ENCODE measurements around the gene CD8B2.
"Not testable (repeated sequence)": the region's sequence is repeated elsewhere in the genome, so short reads cannot be mapped to it uniquely, and the experiment has no call there.

CD8B2 gene

GRCh38 chr2:106554411-106554810 is 67.2 kb downstream of the CD8B2 start:
- Mint-ChIP-seq H3K36me3 (no peaks in the 10 kb centered on the region), H3K4me1 (ENCODE audit: low read depth) (no peaks in the 10 kb centered on the region), H3K9me3 (ENCODE audit: low read depth) (no peaks in the 10 kb centered on the region), H3K4me3 (no peak overlapping the region), H3K27me3 (no peaks in the 10 kb centered on the region), H3K27ac (no peak overlapping the region)

- Mint-ChIP-seq H3K27me3 (no peaks in the 10 kb centered on the region), H3K36me3 (no peaks in the 10 kb centered on the region), H3K4me3 (no peak overlapping the region)
Observed at GRCh38 chr2:106555053-106555452, 67.9 kb downstream of the CD8B2 start.

GRCh38 chr2:106559786-106560185 is 72.6 kb downstream of the CD8B2 start:
- not testable (repeated sequence) for H3K36me3 Mint-ChIP-seq; H3K4me3 Mint-ChIP-seq; H3K27me3 Mint-ChIP-seq; H3K27ac Mint-ChIP-seq; H3K9me3 Mint-ChIP-seq (ENCODE audit: low read depth)
- peaks cover 14% of the 10 kb centered on the region for H3K4me1 Mint-ChIP-seq (ENCODE audit: low read depth)

More at GRCh38 chr2:106555053-106555452, 67.9 kb downstream of the CD8B2 start:
- Mint-ChIP-seq H3K27ac (no peak overlapping the region), H3K9me3 (ENCODE audit: low read depth) (no peaks in the 10 kb centered on the region), H3K4me1 (ENCODE audit: low read depth) (no peaks in the 10 kb centered on the region)

- H3K27me3 Mint-ChIP-seq, result no peaks in the 10 kb centered on the region
- H3K9me3 Mint-ChIP-seq (ENCODE audit: low read depth), result no peaks in the 10 kb centered on the region
- H3K27ac Mint-ChIP-seq, result no peak overlapping the region
- H3K4me1 Mint-ChIP-seq (ENCODE audit: low read depth), result peaks cover 23% of the 10 kb centered on the region
- no peak overlapping the region for H3K4me3 Mint-ChIP-seq
- H3K36me3 Mint-ChIP-seq, result no peaks in the 10 kb centered on the region
Observed at GRCh38 chr2:106560773-106561172, 73.6 kb downstream of the CD8B2 start.

GRCh38 chr2:106561356-106561755 is 74.2 kb downstream of the CD8B2 start:
- no peak overlapping the region for H3K4me3 Mint-ChIP-seq
- H3K36me3 Mint-ChIP-seq, result no peaks in the 10 kb centered on the region
- no peaks in the 10 kb centered on the region for H3K9me3 Mint-ChIP-seq (ENCODE audit: low read depth)
- H3K4me1 Mint-ChIP-seq (ENCODE audit: low read depth), result peaks cover 29% of the 10 kb centered on the region
- no peaks in the 10 kb centered on the region for H3K27me3 Mint-ChIP-seq
- no peak overlapping the region for H3K27ac Mint-ChIP-seq

- no peak overlapping the region for H3K27ac Mint-ChIP-seq
- H3K27me3 Mint-ChIP-seq, result no peaks in the 10 kb centered on the region
- no peaks in the 10 kb centered on the region for H3K36me3 Mint-ChIP-seq
- H3K4me1 Mint-ChIP-seq (ENCODE audit: low read depth), result peaks cover 32% of the 10 kb centered on the region
- H3K9me3 Mint-ChIP-seq (ENCODE audit: low read depth), result no peaks in the 10 kb centered on the region
- no peak overlapping the region for H3K4me3 Mint-ChIP-seq
Observed at GRCh38 chr2:106561803-106562202, 74.6 kb downstream of the CD8B2 start.

- H3K27me3 Mint-ChIP-seq, result no peaks in the 10 kb centered on the region
- no peak overlapping the region for H3K27ac Mint-ChIP-seq
- no peaks in the 10 kb centered on the region for H3K36me3 Mint-ChIP-seq
- peaks cover 35% of the 10 kb centered on the region for H3K4me1 Mint-ChIP-seq (ENCODE audit: low read depth)
- no peak overlapping the region for H3K4me3 Mint-ChIP-seq
- H3K9me3 Mint-ChIP-seq (ENCODE audit: low read depth), result no peaks in the 10 kb centered on the region
Observed at GRCh38 chr2:106562268-106563186, 75.4 kb downstream of the CD8B2 start.

GRCh38 chr2:106563195-106563594 is 76.0 kb downstream of the CD8B2 start:
- Mint-ChIP-seq H3K4me1 (ENCODE audit: low read depth) (peaks cover 35% of the 10 kb centered on the region), H3K27me3 (no peaks in the 10 kb centered on the region), H3K9me3 (ENCODE audit: low read depth) (no peaks in the 10 kb centered on the region), H3K36me3 (no peaks in the 10 kb centered on the region), H3K27ac (no peak overlapping the region), H3K4me3 (no peak overlapping the region)

GRCh38 chr2:106565599-106565998 is 78.4 kb downstream of the CD8B2 start:
- no peak overlapping the region for H3K4me3 Mint-ChIP-seq

GRCh38 chr2:106566050-106566449 is 78.9 kb downstream of the CD8B2 start:
- H3K27ac Mint-ChIP-seq, result peak overlapping the region; percentile 46
- no peaks in the 10 kb centered on the region for H3K9me3 Mint-ChIP-seq (ENCODE audit: low read depth)
- H3K4me1 Mint-ChIP-seq (ENCODE audit: low read depth), result peaks cover 35% of the 10 kb centered on the region
- H3K4me3 Mint-ChIP-seq, result no peak overlapping the region
- H3K27me3 Mint-ChIP-seq, result peaks cover 3% of the 10 kb centered on the region
- H3K36me3 Mint-ChIP-seq, result no peaks in the 10 kb centered on the region

More at GRCh38 chr2:106565599-106565998, 78.4 kb downstream of the CD8B2 start:
- no peaks in the 10 kb centered on the region for H3K36me3 Mint-ChIP-seq
- H3K4me1 Mint-ChIP-seq (ENCODE audit: low read depth), result peaks cover 35% of the 10 kb centered on the region
- H3K27me3 Mint-ChIP-seq, result peaks cover 3% of the 10 kb centered on the region
- H3K9me3 Mint-ChIP-seq (ENCODE audit: low read depth), result no peaks in the 10 kb centered on the region
- H3K27ac Mint-ChIP-seq, result peak overlapping the region; percentile 46

GRCh38 chr2:106566484-106566883 is 79.3 kb downstream of the CD8B2 start:
- H3K4me3 Mint-ChIP-seq; H3K9me3 Mint-ChIP-seq (ENCODE audit: low read depth); H3K27me3 Mint-ChIP-seq; H3K27ac Mint-ChIP-seq; H3K36me3 Mint-ChIP-seq: not testable (repeated sequence)
- H3K4me1 Mint-ChIP-seq (ENCODE audit: low read depth), result peaks cover 35% of the 10 kb centered on the region

- Mint-ChIP-seq H3K4me3 (no peak overlapping the region), H3K9me3 (ENCODE audit: low read depth) (no peaks in the 10 kb centered on the region), H3K4me1 (ENCODE audit: low read depth) (peaks cover 17% of the 10 kb centered on the region), H3K27me3 (peaks cover 3% of the 10 kb centered on the region), H3K27ac (no peak overlapping the region), H3K36me3 (no peaks in the 10 kb centered on the region)
Observed at GRCh38 chr2:106570316-106570715, 83.2 kb downstream of the CD8B2 start.

All from activated naive CD8-positive, alpha-beta T cell (primary cell).